DMS153 treated with DMSO at 0.1 percent for 48 hours (cell line): ENCODE measurements around the gene APOM.

ENCODE experiments used
- DNase-seq: peaks from one replicate; lab custom pipeline; 2025; ENCODE audit not compliant: unreplicated experiment; lab: John Stamatoyannopoulos, UW

The APOM gene

DNA sequence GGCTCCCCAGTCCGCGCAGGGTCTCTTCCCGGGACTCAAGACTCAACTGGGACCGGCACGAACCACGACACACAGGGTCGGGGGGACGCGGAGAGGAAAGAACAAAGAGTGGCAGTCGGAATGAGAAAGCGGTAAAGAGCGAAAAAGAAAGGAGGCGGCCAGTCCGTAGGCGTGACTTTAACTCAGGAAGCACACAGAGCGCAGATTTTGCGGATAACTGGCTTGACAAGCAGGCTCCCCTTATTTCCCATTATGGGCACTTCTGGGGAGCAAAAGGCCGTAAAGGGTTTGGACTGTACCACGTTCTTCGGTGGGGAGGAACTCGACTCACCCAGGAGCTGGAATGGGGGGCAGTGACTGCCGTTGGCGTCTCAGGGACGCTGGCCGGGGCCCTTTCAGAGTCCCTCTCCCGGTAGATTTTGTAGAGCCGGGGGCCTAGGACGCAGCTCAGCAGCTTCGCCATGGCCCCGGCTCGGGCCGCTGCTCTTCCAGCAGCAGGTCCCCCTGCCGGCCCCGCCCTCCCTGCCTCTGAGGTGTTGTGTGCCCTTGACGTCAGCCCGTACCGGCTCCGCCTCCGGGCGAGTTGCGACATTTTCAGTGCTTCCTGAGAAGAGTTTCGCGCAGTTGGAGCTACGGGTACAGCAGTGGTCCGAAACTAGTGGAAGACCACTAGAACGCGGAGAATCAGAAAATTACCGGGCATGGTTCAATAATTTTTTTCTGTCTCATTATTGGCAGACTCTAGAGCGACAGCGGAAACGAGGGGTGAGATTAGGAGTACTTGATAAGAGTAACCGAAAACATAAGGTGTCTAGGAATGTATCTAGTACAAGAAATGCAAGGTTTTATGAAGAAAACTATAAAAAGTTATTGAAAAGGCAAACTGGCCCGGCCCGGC, 47.4 kb downstream of the APOM start, which contains the start of gene ABHD16A:
Gene ABHD16A (minus strand): TSS at position 506 of the 898 bp plus-strand sequence. CDS start 43 bp downstream, at position 463.
- peak; percentile 89 for DNase-seq

- DNase-seq, result no peak
Observed at GRCh38 chr6:31705931-31706330, 50.2 kb downstream of the APOM start.

DNA sequence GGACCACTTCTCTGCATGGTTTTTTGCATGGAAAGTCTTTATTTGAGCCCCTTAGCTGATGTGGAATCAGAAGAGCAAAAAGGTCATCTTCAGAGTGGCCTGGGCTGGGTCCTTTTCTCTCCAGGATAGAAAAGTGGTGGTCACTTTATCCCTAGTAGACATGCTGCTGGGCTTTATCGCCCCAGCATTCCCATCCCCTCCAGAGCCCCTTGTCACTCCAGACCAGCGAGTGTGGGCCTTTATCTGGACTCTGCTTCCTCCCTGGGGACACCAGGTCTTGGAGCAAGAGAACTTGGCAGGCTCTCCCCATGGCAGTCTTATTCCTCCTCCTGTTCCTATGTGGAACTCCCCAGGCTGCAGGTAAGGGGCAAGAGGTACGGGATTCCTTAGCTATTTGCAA, 50.9 kb downstream of the APOM start, which contains the start of gene LY6G6F:
Gene LY6G6F (plus strand): TSS at position 268 of the 400 bp plus-strand sequence. CDS start 41 bp downstream, at position 309.
- DNase-seq, result no peak

- DNase-seq, result no peak
Observed at GRCh38 chr6:31707701-31708100, 52.0 kb downstream of the APOM start.
